ENCODE data around the gene MKX.

Gene MKX, protein sequence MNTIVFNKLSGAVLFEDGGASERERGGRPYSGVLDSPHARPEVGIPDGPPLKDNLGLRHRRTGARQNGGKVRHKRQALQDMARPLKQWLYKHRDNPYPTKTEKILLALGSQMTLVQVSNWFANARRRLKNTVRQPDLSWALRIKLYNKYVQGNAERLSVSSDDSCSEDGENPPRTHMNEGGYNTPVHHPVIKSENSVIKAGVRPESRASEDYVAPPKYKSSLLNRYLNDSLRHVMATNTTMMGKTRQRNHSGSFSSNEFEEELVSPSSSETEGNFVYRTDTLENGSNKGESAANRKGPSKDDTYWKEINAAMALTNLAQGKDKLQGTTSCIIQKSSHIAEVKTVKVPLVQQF

DNA sequence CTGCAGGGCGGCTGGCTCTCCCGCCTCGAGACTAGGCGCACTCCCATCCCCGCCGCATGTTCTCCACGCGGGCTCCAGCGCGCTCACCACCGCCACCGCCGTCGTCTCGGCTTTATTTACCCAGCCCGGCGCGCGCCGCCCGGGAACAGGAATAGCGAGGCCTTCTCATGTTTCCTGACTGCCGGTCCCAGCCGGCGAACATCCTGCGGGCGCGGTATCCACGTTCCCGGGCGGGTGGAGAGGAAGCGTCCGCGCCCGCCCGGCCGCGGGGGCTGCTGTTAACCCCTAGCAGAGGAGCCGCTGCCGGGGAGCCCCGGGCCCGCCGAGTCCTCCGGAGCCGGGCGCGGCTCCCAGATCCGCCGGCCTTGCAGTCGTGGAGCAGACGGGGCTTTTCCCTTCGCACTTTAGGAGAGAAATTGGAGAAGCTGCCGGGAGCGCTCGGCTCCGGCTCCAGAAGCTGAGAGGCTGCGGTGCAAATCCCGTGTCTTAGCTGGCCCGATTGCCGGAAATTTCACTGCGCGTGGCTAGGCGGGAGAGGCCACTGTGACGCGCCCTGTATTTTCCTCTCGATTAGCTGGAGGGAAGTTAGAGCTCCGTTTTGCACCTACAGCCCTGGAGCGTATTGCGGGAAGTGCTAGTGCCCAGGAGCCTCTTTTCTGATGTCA lies at the start of gene MKX:
TSS of gene MKX (minus strand) at position 88 of the 665 bp plus-strand sequence. CDS start 2,404 bp downstream, outside the sequence.
- DNase-seq (ENCODE audit: low read depth): no peak

DNA sequence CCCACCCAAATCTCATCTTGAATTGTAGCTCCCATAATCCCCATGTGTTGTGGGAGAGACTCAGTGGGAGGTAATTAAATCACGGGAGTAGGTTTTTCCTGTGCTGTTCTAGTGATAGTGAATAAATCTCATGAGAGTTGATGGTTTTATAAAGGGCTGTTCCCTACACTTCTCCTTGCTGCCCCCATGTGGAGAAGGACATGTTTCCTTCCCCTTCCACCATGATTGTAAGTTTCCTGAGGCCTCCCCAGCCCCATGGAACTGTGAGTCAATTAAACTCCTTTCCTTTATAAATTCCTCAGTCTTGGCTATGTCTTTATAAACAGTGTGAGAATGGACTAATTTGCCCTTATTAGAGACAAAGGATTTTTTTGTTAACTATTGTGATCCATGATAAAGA lies 48.5 kb upstream of the MKX start:
- no peak for DNase-seq (ENCODE audit: low read depth)

DNA sequence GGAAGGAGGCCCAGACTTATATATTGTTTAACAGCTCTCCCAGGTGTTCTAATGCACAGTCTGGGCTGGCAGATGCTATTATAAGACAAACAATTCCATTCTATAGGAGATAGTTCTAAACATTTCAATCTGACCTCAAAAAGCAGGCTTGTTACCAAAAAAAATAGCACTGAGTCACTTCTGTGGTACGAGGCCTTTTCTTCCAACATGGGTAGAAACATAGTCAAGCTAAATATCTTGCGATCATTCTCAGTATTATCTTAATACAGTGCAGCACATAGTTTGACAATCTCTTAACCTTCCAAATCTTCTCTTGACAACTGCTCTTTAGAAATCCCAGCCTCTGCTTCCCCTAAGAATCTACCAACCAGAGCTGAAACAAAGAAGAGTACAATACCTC lies 46.6 kb upstream of the MKX start:
- no peak for DNase-seq (ENCODE audit: low read depth)

DNA sequence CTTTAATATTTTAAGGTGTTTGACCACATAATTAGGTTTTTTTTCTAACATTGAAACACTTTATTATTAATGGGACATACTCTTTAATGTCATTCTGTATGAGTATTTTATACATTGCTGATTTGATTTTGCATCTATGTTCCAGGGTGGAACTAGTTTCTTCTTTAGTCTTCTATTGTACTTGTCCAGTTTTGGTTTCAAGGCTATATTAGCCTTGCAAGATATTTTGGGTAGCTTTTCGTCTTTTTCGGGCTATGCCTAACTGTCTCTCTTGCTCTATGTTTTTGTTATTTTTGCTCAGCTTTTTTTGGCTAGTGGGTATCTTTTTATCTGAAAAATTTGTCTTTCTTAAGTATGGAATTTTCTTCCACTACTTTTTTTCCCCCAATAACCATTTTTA lies 38.7 kb upstream of the MKX start:
- DNase-seq (ENCODE audit: low read depth): no peak

DNA sequence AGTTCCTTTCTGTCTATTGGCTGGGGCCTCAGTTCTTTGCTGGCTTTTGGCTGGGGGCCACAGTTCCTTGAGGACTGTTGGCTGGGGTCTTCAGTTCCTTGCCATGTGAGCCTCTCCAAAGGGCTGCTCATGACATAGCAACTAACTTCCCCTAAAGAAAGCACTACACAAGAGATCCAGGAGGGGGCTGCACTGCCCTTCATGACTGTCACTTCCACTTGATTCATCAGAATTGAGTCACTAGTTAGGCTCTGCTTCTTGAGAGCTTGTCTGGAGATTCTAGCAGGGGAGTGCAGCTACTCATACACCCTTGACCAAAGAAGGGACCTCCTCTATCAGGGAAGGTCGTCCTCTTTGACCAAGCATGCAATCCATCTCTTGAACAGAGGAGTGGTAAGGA lies 38.0 kb upstream of the MKX start:
- DNase-seq (ENCODE audit: low read depth): no peak

DNA sequence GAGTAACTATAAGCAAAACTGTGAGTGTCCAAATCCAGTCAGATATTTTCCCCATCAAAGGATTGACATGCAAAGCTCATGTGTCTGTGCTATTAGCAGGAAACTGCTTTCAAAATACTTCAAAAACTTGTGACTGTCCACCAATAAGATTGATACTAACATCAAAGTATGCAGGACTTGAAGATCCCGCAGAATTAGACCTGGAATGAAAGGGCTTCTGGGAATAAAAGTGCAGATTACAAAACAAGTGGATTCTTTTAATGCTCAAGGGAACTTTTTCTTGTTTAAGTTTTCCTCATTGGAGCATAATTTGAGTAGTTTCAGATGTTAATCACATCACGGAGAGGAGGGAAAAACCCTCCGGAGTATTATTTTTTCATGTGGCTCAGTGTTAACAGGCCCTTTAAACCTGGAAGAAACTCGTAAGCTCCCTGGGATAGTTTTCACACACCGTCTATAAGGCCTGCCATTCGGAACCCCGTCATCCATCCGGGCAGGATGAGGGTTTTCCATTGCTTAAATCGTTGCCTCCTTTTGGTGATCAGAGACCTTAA lies 33.9 kb upstream of the MKX start:
- DNase-seq (ENCODE audit: low read depth): no peak

DNA sequence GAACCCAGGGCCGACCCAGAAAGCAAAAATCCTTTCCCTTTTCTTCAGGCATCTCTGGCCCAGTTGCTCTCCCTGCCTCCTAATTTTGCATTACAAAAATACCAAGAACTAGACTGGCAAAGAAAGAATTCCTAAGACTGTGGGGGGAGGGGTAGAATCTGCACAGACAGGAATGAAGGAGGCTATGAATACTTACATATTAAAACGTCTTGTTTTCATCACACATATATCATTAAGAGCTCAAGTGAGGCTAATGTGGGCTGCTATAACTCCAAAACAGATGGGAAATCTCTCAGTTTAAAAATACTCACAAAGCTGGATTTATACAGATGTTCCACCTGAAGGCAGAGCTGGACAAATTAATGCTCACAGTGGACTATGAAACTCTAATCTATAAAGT lies 29.2 kb upstream of the MKX start:
- DNase-seq (ENCODE audit: low read depth): no peak

DNA sequence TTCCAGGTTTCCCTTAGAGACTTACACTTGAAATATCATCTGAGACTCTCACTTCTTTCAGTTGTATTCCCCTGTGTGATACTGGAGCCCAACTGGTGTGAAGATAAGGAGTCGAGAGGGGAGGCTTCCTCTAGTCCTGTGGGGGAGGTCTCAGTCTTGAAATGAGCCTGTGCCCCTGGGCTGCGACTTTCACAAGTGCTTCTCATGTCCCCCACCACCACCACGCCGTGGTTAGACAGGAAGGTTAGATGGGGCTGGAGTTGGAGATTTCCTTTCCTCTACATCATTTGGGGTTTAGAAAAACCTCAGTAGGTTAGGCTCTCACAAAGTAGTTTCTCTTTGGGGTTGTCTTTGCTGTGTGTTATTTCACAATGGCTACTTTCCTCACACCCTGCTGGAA lies 25.6 kb upstream of the MKX start:
- no peak for DNase-seq (ENCODE audit: low read depth)

DNA sequence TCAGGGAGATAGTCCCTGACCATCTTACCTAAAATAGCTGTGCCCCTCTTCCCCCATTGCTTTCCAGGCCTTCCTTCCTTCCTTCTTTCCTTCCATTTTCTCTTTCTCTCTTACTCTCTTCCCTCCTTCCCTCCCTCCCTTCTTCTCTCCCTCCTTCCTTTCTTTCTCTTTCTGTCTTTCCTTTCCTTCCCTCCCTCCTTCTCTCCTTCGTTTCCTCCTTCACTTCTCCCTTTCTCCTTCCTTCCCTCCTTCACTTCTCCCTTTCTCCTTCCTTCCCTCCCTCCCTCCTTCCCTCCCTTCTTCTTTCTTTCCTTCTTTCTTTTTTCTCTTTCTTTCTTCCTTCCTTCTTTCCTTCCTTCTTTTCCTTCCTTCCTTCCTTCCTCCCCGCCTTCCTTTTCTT lies 24.6 kb upstream of the MKX start:
- DNase-seq (ENCODE audit: low read depth): no peak

DNA sequence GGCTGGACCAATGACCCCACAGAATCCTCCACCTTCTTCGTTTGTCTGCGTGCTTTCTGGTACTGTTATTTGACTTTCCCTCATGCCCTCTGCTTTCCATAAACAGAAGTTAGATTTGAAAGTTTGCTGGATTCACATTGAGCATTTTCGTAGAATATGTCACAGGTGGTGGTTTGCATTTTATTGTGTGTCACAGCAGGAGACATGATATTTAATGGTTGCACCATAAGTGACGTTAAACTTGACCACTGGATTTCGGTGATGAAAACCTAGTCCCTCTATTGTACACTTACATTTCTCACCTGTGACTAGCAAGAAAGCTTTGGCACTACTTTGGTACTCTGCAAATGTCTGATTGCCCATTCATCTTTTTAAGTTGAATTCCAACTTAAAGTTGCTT lies 15.2 kb upstream of the MKX start:
- no peak for DNase-seq (ENCODE audit: low read depth)

DNA sequence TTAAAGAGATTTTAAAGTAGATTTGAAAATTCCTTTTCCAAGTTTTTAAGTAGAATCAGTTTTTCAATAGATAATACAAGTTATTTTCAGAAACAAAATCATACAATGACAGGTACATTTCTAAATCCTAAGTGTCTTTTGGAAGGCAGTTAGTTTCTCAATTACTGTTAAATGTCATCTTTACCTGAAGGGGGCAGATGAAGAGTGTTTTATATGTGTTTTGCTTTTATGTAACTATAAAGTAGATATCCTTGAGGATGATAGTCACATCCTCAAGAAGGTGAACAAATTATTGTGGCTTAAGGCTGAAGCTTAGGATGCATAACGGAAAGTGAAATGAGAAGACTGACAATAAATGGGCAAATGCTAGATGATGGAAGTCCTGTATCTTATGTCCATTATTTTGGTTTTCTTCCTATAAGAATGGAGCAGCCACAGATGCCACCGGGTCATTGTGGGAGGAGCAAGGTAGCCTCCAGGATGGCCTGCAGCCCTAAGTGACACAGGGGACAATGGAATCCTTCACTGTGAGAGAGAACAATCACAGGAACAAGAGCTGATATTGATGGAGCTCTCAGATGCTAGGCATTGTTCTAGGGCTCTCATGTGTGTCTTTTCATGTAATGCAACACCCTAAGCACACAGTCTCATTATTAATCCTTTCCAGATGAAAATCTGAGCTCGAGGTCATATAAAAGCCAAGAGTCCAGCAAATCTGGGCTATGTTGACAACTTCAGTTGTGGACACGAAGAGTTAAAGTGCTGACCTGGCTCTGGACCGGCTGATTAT lies 14.1 kb upstream of the MKX start:
- DNase-seq (ENCODE audit: low read depth): no peak

DNA sequence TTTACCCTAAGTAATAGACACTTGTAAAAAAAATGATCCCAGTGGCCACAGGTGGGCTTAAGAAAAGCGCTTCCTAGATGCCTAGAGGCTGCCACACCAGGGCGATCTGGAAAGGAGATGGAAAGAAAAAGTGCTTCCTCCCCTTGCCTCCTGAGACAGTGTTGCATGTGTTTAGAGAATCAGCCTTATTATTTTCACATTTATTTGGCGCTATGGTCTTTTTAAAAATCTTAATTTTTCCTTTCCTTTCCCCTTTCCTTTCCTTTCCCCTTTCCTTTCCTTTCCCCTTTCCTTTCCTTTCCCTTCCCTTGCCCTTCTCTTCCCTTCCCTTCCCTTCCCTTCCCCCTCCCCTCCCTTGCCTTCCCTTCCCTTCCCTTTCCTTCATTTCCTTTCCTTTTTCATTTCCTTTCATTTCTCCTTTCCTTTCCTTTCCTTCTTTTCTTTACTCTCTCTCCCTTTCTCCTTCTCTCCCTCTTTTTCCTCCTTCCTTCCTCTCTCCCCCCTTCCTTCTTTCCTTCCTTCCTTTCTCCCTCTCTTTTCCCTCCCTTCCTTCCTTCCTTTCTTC lies 7.1 kb upstream of the MKX start:
- DNase-seq (ENCODE audit: low read depth): no peak

DNA sequence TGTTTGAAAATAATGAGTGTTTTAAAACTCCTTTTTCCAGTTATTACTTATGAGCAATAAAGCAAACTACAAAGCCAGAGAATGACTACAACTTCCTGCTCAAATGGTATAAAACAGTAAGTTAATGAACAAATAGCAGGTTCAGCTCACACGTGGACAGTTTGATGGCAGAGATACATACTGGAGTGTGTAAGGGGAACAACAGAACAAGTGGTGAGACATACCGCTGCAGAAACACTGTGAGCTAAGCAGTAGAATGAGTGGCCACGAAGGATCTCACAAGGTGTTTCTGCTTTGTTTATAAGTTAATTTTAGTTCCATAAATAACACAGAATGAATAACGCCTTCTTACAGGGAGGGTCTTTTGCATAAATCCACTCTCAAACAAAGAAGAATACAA lies 3.0 kb upstream of the MKX start:
- no peak for DNase-seq (ENCODE audit: low read depth)

DNA sequence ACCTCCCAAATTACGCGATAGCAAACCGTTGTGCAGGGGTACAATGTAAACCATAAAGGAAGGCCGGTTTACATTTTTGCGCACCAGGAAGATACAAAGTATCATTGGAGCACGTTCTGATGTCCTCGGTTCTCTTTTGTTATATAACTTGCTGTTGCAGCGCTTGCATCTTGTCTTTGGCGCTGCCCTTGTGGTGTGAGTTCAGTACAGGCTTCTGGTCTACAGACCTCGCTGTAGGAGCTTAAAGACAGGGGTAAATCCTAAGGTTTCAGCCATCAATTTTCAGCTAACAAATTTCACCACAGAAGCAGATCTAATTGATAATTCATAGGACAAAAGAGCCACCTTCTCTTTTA lies 1.5 kb upstream of the MKX start:
- DNase-seq (ENCODE audit: low read depth): no peak

DNA sequence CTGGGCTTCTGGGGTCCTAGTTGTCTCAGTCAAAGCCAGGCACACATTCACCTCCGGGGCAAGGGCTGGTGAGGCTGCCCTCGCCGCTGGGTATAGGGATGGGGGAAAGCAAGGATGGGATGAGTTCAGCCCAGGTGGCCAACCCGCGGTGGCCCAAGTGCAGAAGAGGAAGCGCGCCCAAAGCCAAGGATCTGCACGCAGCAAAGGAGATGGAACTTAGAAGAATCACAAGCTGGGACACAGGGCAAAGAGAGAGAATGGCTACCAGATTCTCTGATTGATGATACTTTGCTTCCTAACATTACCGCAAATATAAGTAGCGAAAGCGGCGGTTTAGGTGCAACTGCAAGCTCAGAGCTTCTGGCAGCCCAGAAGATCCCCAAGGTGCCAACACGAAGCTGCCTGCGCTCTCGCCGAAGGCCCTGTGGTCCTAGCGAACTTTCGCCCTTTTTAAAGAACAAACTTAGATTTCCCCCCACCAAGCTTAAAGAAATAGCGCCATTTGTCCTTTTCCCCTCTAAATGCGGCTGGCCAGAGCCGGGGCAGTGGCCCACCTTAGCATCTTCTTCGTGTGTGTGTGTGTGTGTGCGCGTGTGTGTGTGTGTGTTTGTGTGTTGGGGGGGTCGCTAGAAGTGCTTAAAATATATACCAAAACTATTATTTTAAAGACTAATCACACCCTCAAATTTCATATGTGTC lies 927 bp upstream of the MKX start:
- no peak for DNase-seq (ENCODE audit: low read depth)

DNA sequence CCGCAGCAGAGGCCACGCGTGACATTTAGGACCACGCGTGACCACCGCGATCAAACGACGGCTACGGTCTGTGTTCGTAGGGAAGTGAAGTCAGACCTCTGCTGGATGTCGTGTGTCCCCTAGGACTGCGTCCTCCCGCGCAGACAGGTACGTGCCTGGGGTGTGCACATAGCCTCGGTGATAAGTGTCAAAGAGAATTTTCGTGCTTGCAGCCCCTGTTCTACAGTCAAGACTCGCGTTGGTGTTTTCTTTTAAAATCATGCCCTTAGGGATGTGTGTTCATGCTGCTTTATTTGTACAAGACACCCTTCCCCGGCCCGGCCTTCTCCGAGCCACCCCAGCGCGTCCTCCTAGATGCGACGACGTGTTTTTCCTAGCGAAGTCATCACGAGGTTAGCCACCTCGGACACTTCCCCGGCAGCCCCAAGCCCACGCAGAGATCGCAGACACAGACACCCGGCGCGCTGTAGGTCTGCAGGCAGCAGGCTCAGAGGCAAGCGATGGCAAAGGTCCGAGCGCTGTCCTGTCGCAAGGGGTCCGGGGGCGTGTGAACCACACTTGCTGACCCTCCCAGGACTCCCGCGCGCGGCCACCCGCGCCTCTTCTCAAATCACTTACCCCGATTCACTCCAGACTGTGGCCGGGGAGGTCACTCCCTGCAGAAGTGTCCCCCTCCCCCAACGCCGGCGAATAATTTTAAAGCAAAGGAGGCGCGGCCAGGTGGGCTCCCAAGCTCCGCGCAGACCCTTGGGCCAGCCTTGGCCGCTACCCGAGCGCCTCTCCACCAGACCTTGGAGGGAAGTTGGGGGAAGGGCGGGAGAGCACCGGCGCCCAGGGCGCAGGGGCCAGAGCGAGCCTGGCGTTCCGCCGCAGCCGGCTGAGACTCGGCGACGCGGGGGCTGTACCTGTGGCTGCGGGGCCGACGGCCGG lies 552 bp downstream of the MKX start:
- no peak for DNase-seq (ENCODE audit: low read depth)

DNA sequence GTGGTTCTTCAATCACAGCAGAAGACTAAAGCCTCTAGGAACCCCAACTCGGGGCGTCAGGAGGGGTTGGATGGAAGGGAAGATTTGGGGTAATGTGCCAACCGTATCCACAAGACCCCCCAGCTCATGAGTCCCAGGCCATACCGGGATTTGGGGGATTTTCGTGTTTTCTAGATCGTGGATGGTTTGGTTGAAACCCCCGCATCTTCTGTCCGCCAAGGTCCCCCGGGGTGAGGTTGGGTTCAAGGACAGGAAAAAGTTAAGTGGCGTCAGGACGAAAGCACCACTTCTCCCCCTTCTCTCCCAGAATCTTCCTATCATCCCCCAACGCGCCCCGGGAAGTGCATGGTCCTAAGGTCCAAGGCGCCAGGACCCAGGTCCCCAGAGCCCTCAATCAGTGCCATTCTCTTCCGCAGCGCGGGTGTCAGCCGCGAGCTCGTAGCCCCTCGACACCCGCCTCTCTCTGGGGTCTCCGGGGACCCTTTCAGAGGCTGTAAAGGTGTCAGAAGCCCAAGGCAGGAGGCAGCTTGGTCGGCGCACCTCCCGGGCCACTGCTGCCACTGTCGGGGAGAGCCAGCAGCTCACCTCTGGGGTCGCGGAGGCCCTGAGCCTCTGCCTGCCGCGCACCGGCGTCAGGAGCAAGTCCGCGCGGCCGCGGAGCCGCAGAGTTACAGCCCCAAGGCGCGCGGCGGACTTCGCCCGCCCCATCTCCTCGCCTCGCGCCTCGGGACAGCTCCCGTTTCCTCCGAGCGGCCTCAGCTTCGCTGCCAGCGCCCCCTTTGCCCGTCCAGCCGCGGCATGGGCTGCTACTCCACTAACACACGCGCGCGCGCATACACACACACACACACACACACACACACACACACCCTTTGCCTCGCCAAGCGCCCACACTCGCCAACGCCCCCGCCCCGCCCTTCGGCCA lies 1.5 kb downstream of the MKX start:
- DNase-seq (ENCODE audit: low read depth): no peak

DNA sequence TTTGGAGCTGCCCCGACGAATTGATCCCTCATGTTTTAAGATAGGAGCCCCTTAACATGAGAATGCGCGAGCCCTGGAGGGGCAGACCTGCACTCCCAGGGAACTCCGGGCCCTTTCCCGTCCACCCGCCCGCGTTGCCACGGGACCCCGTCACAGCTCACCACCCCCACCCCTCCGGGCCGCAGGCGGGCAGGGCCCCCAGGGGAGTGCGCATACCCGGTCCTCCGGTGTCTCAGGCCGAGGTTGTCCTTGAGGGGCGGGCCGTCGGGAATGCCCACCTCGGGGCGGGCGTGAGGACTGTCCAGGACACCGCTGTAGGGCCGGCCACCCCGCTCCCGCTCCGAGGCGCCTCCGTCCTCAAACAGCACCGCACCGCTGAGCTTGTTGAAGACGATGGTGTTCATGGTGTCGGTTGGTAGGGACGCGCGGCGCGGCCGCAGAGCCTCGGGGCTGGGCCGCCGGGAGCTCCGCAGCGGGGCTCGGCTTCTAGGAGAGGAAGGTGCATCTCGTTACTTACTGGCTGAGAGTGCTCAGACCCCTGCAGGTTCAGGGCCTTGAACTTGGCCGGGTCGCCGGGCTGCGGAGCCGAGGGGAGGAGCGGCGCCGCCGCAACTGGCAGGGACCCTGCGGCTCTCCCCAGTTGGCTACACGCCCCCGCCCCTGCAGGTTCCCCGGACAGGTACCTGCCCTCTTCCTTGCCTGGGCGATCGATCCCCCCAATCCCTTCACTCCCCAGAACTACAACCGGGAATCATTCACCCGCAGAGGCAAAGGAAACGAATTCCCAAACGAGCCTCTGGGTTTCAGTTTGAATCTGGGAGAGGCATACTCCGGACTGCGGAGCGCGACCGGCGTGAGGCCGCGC lies 2.4 kb downstream of the MKX start:
- DNase-seq (ENCODE audit: low read depth): no peak

Measured in stimulated activated CD8-positive, alpha-beta memory T cell treated with anti-CD3 and anti-CD28 coated beads, Interleukin-4, amount 100 ng/mL, for 24 hours (primary cell).